PC-9 (cell line): ENCODE results near the gene MORF4L1.

Experiments
- EZH2 ChIP-seq: fragments of 200-600 bp; sonication (generic); IDR thresholded peaks from 2 replicates; pipeline ENCODE4 v1.8.0; 2017; ENCODE audit warnings: antibody characterized with exemption, low read depth
- TF ChIP-seq, protein P1 (sequence below): fragments of 200-600 bp; sonication (generic); conservative IDR thresholded peaks from 2 replicates; pipeline ENCODE4 v1.6.1; 2017; ENCODE audit warnings: mixed run types, antibody characterized with exemption, mild to moderate bottlenecking, moderate library complexity

DNA sequence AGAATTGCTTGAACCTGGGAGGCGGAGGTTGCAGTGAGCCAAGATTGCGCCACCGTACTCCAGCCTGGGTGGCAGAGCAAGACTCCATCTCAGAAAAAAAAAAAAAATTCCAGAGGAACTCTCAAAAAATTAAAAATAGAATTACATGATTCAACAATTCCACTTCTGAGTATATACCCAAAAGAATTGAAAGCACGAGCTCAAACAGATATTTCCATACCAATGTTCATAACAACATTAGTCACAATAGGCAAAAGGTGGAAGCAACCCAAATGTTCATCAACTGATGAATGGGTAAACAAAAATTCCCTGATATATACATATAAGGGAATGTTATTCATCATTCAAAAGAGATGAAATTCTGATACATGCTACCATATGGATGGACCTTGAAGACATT lies 16.9 kb upstream of the MORF4L1 start:
- TF ChIP-seq, protein P1, sequence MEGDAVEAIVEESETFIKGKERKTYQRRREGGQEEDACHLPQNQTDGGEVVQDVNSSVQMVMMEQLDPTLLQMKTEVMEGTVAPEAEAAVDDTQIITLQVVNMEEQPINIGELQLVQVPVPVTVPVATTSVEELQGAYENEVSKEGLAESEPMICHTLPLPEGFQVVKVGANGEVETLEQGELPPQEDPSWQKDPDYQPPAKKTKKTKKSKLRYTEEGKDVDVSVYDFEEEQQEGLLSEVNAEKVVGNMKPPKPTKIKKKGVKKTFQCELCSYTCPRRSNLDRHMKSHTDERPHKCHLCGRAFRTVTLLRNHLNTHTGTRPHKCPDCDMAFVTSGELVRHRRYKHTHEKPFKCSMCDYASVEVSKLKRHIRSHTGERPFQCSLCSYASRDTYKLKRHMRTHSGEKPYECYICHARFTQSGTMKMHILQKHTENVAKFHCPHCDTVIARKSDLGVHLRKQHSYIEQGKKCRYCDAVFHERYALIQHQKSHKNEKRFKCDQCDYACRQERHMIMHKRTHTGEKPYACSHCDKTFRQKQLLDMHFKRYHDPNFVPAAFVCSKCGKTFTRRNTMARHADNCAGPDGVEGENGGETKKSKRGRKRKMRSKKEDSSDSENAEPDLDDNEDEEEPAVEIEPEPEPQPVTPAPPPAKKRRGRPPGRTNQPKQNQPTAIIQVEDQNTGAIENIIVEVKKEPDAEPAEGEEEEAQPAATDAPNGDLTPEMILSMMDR: no peak
- no peak for TF ChIP-seq EZH2
